Thyroid gland (tissue), 4 donors: ENCODE measurements around the gene MC3R. TPM values are rescaled to one million over a fixed set of nuclear protein-coding genes. Genes with fewer than 3 reads are reported as not detected.

ENCODE experiments used
- DNase-seq, 2 donors: peaks; one replicate each; pipeline ENCODE4 v3.0.0-alpha.2; 2019
- H3K27ac ChIP-seq, 3 donors: fragments of 200-600 bp; sonication (generic); 1 replicate in 2 of 3; 2 replicates in 1 of 3; pipeline ENCODE4 v1.5.1; 2016 to 2019; ENCODE audit warnings: mild to moderate bottlenecking in 1 of 3, moderate library complexity in 1 of 3
- H3K27me3 ChIP-seq: fragments of 200-600 bp; sonication (generic); one replicate; pipeline ENCODE4 v1.5.1; 2019
- H3K36me3 ChIP-seq, 2 donors: fragments of 200-600 bp; sonication (generic); one replicate each; pipeline ENCODE4 v1.5.1; 2016 to 2019
- H3K4me1 ChIP-seq, 2 donors: fragments of 200-600 bp; sonication (generic); one replicate each; pipeline ENCODE4 v1.5.1; 2017 to 2019
- H3K4me3 ChIP-seq, 3 donors: fragments of 200-600 bp; sonication (generic); replicated peaks in 1 of 3; 1 replicate in 2 of 3; 2 replicates in 1 of 3; pipeline ENCODE4 v1.5.1; 2016; ENCODE audit warnings: mild to moderate bottlenecking in 1 of 3
- H3K9me3 ChIP-seq: fragments of 200-600 bp; sonication (generic); one replicate; pipeline ENCODE4 v1.5.1; 2017
- POLR2A ChIP-seq, 2 donors: fragments of 450-650 bp; IDR thresholded peaks; one replicate each; pipeline ENCODE4 v1.6.1; 2017; ENCODE audit warnings: antibody characterized with exemption in 2 of 2, mild to moderate bottlenecking in 2 of 2, moderate library complexity in 1 of 2
- WGBS, 2 donors: methylation state at CpG; one replicate each; pipeline ENCODE4 v1.1.5; 2017; 5-methylcytosine and 5-hydroxymethylcytosine counted together
- intact Hi-C: fragments of 100-400 bp; cut with DNase I; formaldehyde crosslinking; loops from one replicate; pipeline ENCODE4 v1.15.1; 2023
- small RNA-seq: library from RNA; depleted of rRNA; stranded (forward); fragments of <200 nt; gene quantifications from one replicate; pipeline ENCODE3, GENCODE V24; 2016
- total RNA-seq, 4 donors: library from RNA; depleted of rRNA; stranded (reverse); fragments of >200 nt; gene quantifications; one replicate each; pipeline ENCODE4 v1.2.3, GENCODE V29; 2016
- TF ChIP-seq, protein P1 (sequence below), 6 experiments: fragments of 200-600 bp in 3 of 6; fragments of 450-650 bp in 3 of 6; sonication (generic) in 3 of 6; IDR thresholded peaks; one replicate each; pipeline ENCODE4 v1.5.1; 2016 to 2019; ENCODE audit warnings: antibody characterized with exemption in 6 of 6, mild to moderate bottlenecking in 2 of 6, inconsistent platforms in 1 of 6, moderate library complexity in 1 of 6

Gene MC3R
- total RNA-seq, 4 donors from 2014 or later: not detected

DNA sequence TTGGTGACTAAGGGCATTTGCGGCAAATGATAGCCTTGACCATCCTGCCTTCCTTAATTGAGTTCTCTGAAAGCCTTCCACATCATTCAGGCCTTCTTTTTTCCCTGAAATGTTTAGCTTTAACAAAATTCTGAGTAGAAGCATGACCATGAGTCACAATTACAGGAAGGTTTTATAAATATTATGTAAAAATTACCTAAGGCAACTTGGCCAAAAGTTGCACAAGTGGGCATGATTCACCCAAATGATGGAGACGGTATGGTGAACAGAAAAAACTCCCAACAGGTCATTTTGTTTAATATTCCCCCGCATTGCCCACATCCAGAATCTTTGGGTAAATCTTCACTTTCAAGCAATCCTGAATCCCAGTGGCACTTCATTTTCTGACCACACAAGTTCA lies 37.0 kb downstream of the MC3R start:
- WGBS, 2 donors: 90% methylated on average over 3 of the region's 3 CpGs
- TF ChIP-seq POLR2A (IDR thresholded peaks at IDR 0.05): no peak
- TF ChIP-seq, protein P1, sequence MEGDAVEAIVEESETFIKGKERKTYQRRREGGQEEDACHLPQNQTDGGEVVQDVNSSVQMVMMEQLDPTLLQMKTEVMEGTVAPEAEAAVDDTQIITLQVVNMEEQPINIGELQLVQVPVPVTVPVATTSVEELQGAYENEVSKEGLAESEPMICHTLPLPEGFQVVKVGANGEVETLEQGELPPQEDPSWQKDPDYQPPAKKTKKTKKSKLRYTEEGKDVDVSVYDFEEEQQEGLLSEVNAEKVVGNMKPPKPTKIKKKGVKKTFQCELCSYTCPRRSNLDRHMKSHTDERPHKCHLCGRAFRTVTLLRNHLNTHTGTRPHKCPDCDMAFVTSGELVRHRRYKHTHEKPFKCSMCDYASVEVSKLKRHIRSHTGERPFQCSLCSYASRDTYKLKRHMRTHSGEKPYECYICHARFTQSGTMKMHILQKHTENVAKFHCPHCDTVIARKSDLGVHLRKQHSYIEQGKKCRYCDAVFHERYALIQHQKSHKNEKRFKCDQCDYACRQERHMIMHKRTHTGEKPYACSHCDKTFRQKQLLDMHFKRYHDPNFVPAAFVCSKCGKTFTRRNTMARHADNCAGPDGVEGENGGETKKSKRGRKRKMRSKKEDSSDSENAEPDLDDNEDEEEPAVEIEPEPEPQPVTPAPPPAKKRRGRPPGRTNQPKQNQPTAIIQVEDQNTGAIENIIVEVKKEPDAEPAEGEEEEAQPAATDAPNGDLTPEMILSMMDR (IDR thresholded peaks at IDR 0.05): no peak
- intact Hi-C loops: no loop called here
- Histone ChIP-seq H3K4me1 (no peaks in the 10 kb centered on the region), H3K27me3 (no peaks in the 10 kb centered on the region), H3K4me3 (no peak overlapping the region), H3K9me3 (no peaks in the 10 kb centered on the region), H3K27ac (no peak overlapping the region), H3K36me3 (no peaks in the 10 kb centered on the region)
- DNase-seq: no peak

DNA sequence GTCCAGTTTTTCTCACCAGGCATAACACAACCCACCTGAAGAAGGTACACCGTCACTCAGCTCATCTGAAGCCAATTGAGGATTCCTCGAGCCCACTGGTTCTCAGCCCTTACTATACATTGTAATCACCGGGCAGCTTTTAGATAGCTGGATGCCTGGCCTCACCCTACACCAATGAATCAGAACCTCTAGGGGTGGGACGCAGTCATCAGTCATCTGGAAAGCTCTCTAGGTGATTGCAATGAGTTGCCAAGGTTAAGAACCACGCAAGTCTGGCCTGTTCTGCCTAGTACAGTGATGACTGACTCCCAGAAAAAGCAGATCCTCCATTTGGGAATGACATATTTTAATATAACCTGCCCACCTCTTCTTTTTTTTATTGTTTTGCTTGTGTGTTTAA lies 41.1 kb downstream of the MC3R start:
- intact Hi-C loops: no loop called here
- DNase-seq: no peak
- TF ChIP-seq, protein P1 (IDR thresholded peaks at IDR 0.05): no peak
- no peak for TF ChIP-seq POLR2A (IDR thresholded peaks at IDR 0.05)
- WGBS, 2 donors: 83 to 90% methylated on average over 5 of the region's 5 CpGs
- Histone ChIP-seq H3K36me3 (no peaks in the 10 kb centered on the region), H3K9me3 (no peaks in the 10 kb centered on the region), H3K27me3 (no peaks in the 10 kb centered on the region), H3K27ac (no peak overlapping the region), H3K4me3 (no peak overlapping the region), H3K4me1 (no peaks in the 10 kb centered on the region)

DNA sequence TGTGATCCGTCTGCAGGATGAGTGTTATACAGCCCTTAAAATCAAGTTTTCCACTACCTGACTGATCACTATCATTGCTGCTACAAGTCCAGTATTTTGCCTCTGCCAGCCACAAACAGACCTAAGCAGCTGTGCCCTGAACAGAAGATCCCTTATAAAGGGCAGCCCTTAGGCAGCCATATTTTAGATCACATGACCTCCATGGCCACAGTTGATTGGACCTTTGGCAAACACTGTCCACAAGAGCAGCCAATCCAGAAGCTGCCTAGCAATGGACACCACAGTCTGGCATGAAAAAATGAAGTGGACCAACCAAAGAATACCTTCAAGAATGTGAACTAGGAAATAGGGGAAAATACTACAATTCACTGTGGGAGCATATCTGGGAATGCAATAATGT lies 50.8 kb downstream of the MC3R start:
- DNase-seq: no peak
- no peaks in the 10 kb centered on the region for H3K36me3 ChIP-seq
- 89 to 100% methylated on average over 1 of the region's 1 CpG for WGBS, 2 donors
- TF ChIP-seq, protein P1 (IDR thresholded peaks at IDR 0.05): no peak
- TF ChIP-seq POLR2A (IDR thresholded peaks at IDR 0.05): no peak
- H3K27ac ChIP-seq: no peak overlapping the region
- intact Hi-C loops: no loop called here
- no peaks in the 10 kb centered on the region for H3K27me3 ChIP-seq
- no peaks in the 10 kb centered on the region for H3K4me1 ChIP-seq
- no peak overlapping the region for H3K4me3 ChIP-seq
- H3K9me3 ChIP-seq: no peaks in the 10 kb centered on the region

Small RNAs within 50 kb of the gene (small RNA-seq; reads per million reads assigned to genes)
- not detected for gene RNA5SP487

Other genes starting within 250 kb of the MC3R start
- under 1 TPM in 1 of 4 donors, not detected in 3; 0.63 TPM for gene CBLN4, start 243.2 kb upstream of the MC3R start, total RNA-seq
- 10 to 100 TPM; 30.8 to 41.5 (median 38.8) TPM for gene FAM210B, start 110.2 kb downstream of the MC3R start, total RNA-seq
- 1 to 10 TPM in 3 of 4 donors, under 1 TPM in 1; 0.83 to 2.4 (median 2.0) TPM for gene AURKA, start 143.5 kb downstream of the MC3R start, total RNA-seq
- gene CSTF1, start 143.9 kb downstream of the MC3R start, total RNA-seq: 10 to 100 TPM; 26.9 to 36.8 (median 32.6) TPM
- 1 to 10 TPM in 2 of 4 donors, under 1 TPM in 2; 0.22 to 1.6 (median 1.0) TPM for gene CASS4, start 163.5 kb downstream of the MC3R start, total RNA-seq
- 10 to 100 TPM; 46.1 to 68.6 (median 64.2) TPM for gene RTF2, start 219.9 kb downstream of the MC3R start, total RNA-seq